IMR-90 (cell line): Measurements from ENCODE around the gene USP40.

Source experiments
- CTCF ChIP-seq: conservative IDR thresholded peaks from 2 replicates; pipeline ENCODE4 v1.5.1; 2012; ENCODE audit warnings: mild to moderate bottlenecking, low read depth, low read length, improper control_type of control experiment
- RFX5 ChIP-seq: IDR thresholded peaks from 2 replicates; pipeline ENCODE4 v1.8.0; 2012; ENCODE audit warnings: low read depth, mild to moderate bottlenecking, low read length, moderate library complexity
- USF2 ChIP-seq: fragments of 150-350 bp; IDR thresholded peaks from 2 replicates; pipeline ENCODE4 v1.6.1; 2017; ENCODE audit warnings: mild to moderate bottlenecking, antibody characterized with exemption, low read length, low read depth

DNA sequence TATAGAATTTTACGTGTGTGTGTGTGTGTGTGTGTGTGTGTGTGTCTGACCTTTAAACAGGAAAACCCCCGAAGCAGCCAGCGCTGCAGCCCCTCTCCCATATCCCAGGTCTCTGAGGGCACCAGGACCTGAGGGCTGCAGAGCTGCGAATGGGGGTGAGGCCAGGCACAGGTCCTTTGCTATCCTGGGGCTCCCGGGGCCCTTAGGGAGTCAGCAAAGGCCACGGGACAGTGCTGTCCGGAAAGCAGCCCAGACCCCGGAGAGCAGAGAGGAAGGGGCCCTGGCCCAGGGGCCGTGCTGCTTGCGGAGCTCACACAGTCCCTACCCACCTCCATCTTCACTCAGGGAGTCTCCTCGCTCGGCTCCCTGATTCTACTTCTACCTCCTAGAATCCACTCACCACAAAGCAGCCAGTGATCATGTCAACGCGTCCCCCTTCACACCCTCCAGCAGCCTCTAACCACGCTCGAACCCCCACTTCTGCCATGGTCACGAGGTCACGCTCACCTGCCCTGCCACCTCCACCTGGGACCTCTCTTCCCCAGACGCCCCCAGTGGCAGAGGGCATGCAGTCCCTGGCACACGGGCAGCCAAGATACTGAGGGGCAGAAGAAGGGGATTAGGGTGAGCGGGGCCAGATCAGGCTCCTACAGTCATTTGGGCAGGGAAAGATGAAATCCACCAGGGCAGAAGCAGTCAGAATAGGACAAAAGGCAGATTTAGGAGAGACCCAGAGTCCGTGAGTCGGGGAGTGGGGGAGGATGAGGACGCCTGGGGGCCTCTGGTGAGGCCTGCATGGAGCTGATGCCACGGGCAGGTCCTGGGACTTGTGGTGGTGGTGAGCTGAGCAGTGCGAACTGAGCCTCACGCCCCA, 86.7 kb downstream of the USP40 start:
- TF ChIP-seq RFX5 (no peak), CTCF (no peak), USF2 (no peak)
